HG02885 (cell line): ENCODE results near the gene PTPRN2.

ENCODE experiments used
- ATAC-seq: cut with Tn5 transposase; IDR thresholded peaks from one replicate; pipeline ENCODE4 v1.9.1; 2021; ENCODE audit warnings: mild to moderate bottlenecking; ENCODE audit not compliant: unreplicated experiment, poor library complexity

PTPRN2 gene

GRCh38 chr7:157664034-157664433 lies 923.6 kb downstream of the PTPRN2 start:
- ATAC-seq: no peak

- no peak for ATAC-seq
Measured at GRCh38 chr7:157662981-157663716, 924.5 kb downstream of the PTPRN2 start.

GRCh38 chr7:157662110-157662791 lies 925.4 kb downstream of the PTPRN2 start:
- ATAC-seq: no peak

GRCh38 chr7:157661611-157661975 lies 926.0 kb downstream of the PTPRN2 start:
- no peak for ATAC-seq

- ATAC-seq: no peak
Measured at GRCh38 chr7:157660971-157661610, 926.5 kb downstream of the PTPRN2 start.

GRCh38 chr7:157658851-157659412 lies 928.7 kb downstream of the PTPRN2 start:
- ATAC-seq: no peak

- no peak for ATAC-seq
Measured at GRCh38 chr7:157657741-157658740, 929.6 kb downstream of the PTPRN2 start.

GRCh38 chr7:157656195-157656769 lies 931.3 kb downstream of the PTPRN2 start:
- ATAC-seq: no peak

- no peak for ATAC-seq
Measured at GRCh38 chr7:157654350-157654749, 933.3 kb downstream of the PTPRN2 start.

GRCh38 chr7:157653827-157654207 lies 933.8 kb downstream of the PTPRN2 start:
- ATAC-seq: no peak

GRCh38 chr7:157652954-157653826 lies 934.4 kb downstream of the PTPRN2 start:
- ATAC-seq: no peak

- no peak for ATAC-seq
Measured at GRCh38 chr7:157652161-157652953, 935.3 kb downstream of the PTPRN2 start.

- no peak for ATAC-seq
Measured at GRCh38 chr7:157651366-157652160, 936.1 kb downstream of the PTPRN2 start.

- ATAC-seq: no peak
Measured at GRCh38 chr7:157650801-157651200, 936.8 kb downstream of the PTPRN2 start.

- ATAC-seq: no peak
Measured at GRCh38 chr7:157650131-157650631, 937.4 kb downstream of the PTPRN2 start.

GRCh38 chr7:157646551-157646950 lies 941.1 kb downstream of the PTPRN2 start:
- ATAC-seq: no peak

- no peak for ATAC-seq
Measured at GRCh38 chr7:157645539-157645938, 942.1 kb downstream of the PTPRN2 start.
